Activated T-cell treated with anti-CD3 and anti-CD28 coated beads, Interleukin-2, amount 50 U/mL, for 72 hours (primary cell): ENCODE results near the gene TSC22D1. TPM values are rescaled to one million over a fixed set of nuclear protein-coding genes. Genes with fewer than 3 reads are reported as not detected.
"Not testable (repeated sequence)": the region's sequence is repeated elsewhere in the genome, so short reads cannot be mapped to it uniquely, and the experiment has no call there.

Experiments used
- ATAC-seq, 2 donors: fragments of 150-1000 bp; cut with Tn5 transposase; replicated peaks in 1 of 2; 2 replicates each; pipeline ENCODE4 v1.10.0; 2021; ENCODE audit warnings: moderate library complexity in 2 of 2, mild to moderate bottlenecking in 1 of 2
- DNase-seq, 2 donors: peaks; one replicate each; pipeline ENCODE4 v3.0.0; 2021 to 2022; ENCODE audit warnings: mixed read lengths in 1 of 2
- H3K27ac Mint-ChIP-seq: one replicate; pipeline ENCODE4 v1.8.0; 2022; ENCODE audit warnings: mild to moderate bottlenecking, moderate library complexity, mixed read lengths
- H3K27me3 Mint-ChIP-seq: one replicate; pipeline ENCODE4 v1.8.0; 2022; ENCODE audit warnings: low read depth, mixed read lengths
- H3K36me3 Mint-ChIP-seq, 2 donors: one replicate each; pipeline ENCODE4 v1.8.0; 2022; ENCODE audit warnings: mixed read lengths in 2 of 2, mild to moderate bottlenecking in 1 of 2; ENCODE audit not compliant: insufficient read depth in 2 of 2
- H3K4me1 Mint-ChIP-seq: one replicate; pipeline ENCODE4 v1.8.0; 2022; ENCODE audit warnings: low read depth, mixed read lengths
- H3K4me3 Mint-ChIP-seq, 2 donors: one replicate each; pipeline ENCODE4 v1.8.0; 2022; ENCODE audit warnings: mild to moderate bottlenecking in 2 of 2, mixed read lengths in 2 of 2, moderate library complexity in 2 of 2
- H3K9me3 Mint-ChIP-seq, 2 donors: one replicate each; pipeline ENCODE4 v1.8.0; 2022; ENCODE audit warnings: mixed read lengths in 2 of 2
- total RNA-seq, 2 donors: library from RNA; stranded (reverse); gene quantifications; one replicate each; pipeline ENCODE4 v1.2.3, GENCODE V29; 2022

TSC22D1 gene
- total RNA-seq, 2 donors from 2014 or later, result 11.8 to 20.3 TPM

- Mint-ChIP-seq H3K27ac (no peak overlapping the region), H3K9me3 (no peaks in the 10 kb centered on the region), H3K4me3 (no peak overlapping the region), H3K36me3 (peaks cover 0 to 2% of the 10 kb centered on the region in 2 donors), H3K4me1 (no peaks in the 10 kb centered on the region), H3K27me3 (peaks cover 25% of the 10 kb centered on the region)
- ATAC-seq (no peak), DNase-seq (no peak)
Measured at GRCh38 chr13:44591316-44591715, 15.2 kb upstream of the TSC22D1 start.

GRCh38 chr13:44583137-44583536 is 7.0 kb upstream of the TSC22D1 start:
- no peaks in the 10 kb centered on the region for H3K36me3 Mint-ChIP-seq
- no peak overlapping the region for H3K4me3 Mint-ChIP-seq
- H3K9me3 Mint-ChIP-seq, result no peaks in the 10 kb centered on the region
- H3K27ac Mint-ChIP-seq, result no peak overlapping the region
- peaks cover 11% of the 10 kb centered on the region for H3K27me3 Mint-ChIP-seq
- H3K4me1 Mint-ChIP-seq, result peaks cover 5% of the 10 kb centered on the region
- no peak for ATAC-seq
- DNase-seq, result no peak

GRCh38 chr13:44578067-44578400 is 1.9 kb upstream of the TSC22D1 start:
- ATAC-seq, result no peak
- H3K4me3 Mint-ChIP-seq, result peak overlapping the region; percentile 93 to 96
- no peak overlapping the region for H3K27ac Mint-ChIP-seq

GRCh38 chr13:44577236-44578066 is 1.3 kb upstream of the TSC22D1 start:
- H3K4me3 Mint-ChIP-seq, result peak overlapping the region; percentile 93 to 96
- H3K27me3 Mint-ChIP-seq, result peaks cover 13% of the 10 kb centered on the region
- peak overlapping the region; percentile 93 for H3K27ac Mint-ChIP-seq
- peaks cover 41% of the 10 kb centered on the region for H3K4me1 Mint-ChIP-seq
- ATAC-seq (peak; percentile 68 to 73), DNase-seq (peak; percentile 94 to 95)
- no peaks in the 10 kb centered on the region for H3K9me3 Mint-ChIP-seq
- H3K36me3 Mint-ChIP-seq, result peaks cover 0 to 4% of the 10 kb centered on the region in 2 donors

More at GRCh38 chr13:44578067-44578400, 1.9 kb upstream of the TSC22D1 start:
- peaks cover 35% of the 10 kb centered on the region for H3K4me1 Mint-ChIP-seq
- H3K9me3 Mint-ChIP-seq, result no peaks in the 10 kb centered on the region
- peaks cover 0 to 4% of the 10 kb centered on the region in 2 donors for H3K36me3 Mint-ChIP-seq
- no peak for DNase-seq
- H3K27me3 Mint-ChIP-seq, result peaks cover 13% of the 10 kb centered on the region

- Mint-ChIP-seq H3K36me3 (peaks cover 0 to 4% of the 10 kb centered on the region in 2 donors), H3K27me3 (peaks cover 13% of the 10 kb centered on the region), H3K4me3 (peak overlapping the region; percentile 93 to 96), H3K9me3 (no peaks in the 10 kb centered on the region), H3K4me1 (peaks cover 44% of the 10 kb centered on the region), H3K27ac (no peak overlapping the region)
- ATAC-seq, result peak; percentile 19 to 45
- peak; percentile 37 to 50 for DNase-seq
Measured at GRCh38 chr13:44576351-44577235, 463 bp upstream of the TSC22D1 start.

- Mint-ChIP-seq H3K9me3 (no peaks in the 10 kb centered on the region), H3K27ac (no peak overlapping the region)
- no peak for ATAC-seq
Measured at GRCh38 chr13:44575035-44575434, 1.1 kb downstream of the TSC22D1 start.

GRCh38 chr13:44574466-44574855 is 1.7 kb downstream of the TSC22D1 start:
- Mint-ChIP-seq H3K4me1 (peaks cover 44% of the 10 kb centered on the region), H3K36me3 (peaks cover 0 to 4% of the 10 kb centered on the region in 2 donors), H3K9me3 (no peaks in the 10 kb centered on the region), H3K4me3 (peak overlapping the region; percentile 93 to 94), H3K27me3 (peaks cover 10% of the 10 kb centered on the region), H3K27ac (no peak overlapping the region)
- DNase-seq (peak in 1 of 2 donors; percentile 8), ATAC-seq (peak in 1 of 2 donors; percentile 13)

More at GRCh38 chr13:44575035-44575434, 1.1 kb downstream of the TSC22D1 start:
- Mint-ChIP-seq H3K4me3 (peak overlapping the region; percentile 93 to 94), H3K4me1 (peaks cover 44% of the 10 kb centered on the region), H3K36me3 (peaks cover 0 to 4% of the 10 kb centered on the region in 2 donors), H3K27me3 (peaks cover 13% of the 10 kb centered on the region)
- no peak for DNase-seq

GRCh38 chr13:44573790-44574465 is 2.2 kb downstream of the TSC22D1 start:
- no peaks in the 10 kb centered on the region for H3K9me3 Mint-ChIP-seq
- ATAC-seq (no peak), DNase-seq (peak; percentile 11 to 20)
- H3K27me3 Mint-ChIP-seq, result peaks cover 6% of the 10 kb centered on the region
- no peak overlapping the region for H3K27ac Mint-ChIP-seq
- H3K36me3 Mint-ChIP-seq, result peaks cover 0 to 4% of the 10 kb centered on the region in 2 donors
- H3K4me1 Mint-ChIP-seq, result peaks cover 44% of the 10 kb centered on the region
- H3K4me3 Mint-ChIP-seq, result peak overlapping the region in 1 of 2 donors; percentile 93

- Mint-ChIP-seq H3K27me3 (peaks cover 1% of the 10 kb centered on the region), H3K27ac (no peak overlapping the region), H3K9me3 (no peaks in the 10 kb centered on the region), H3K4me1 (peaks cover 38% of the 10 kb centered on the region), H3K36me3 (peaks cover 0 to 4% of the 10 kb centered on the region in 2 donors), H3K4me3 (no peak overlapping the region)
- DNase-seq, result no peak
- no peak for ATAC-seq
Measured at GRCh38 chr13:44573071-44573470, 3.1 kb downstream of the TSC22D1 start.

- Mint-ChIP-seq H3K27me3 (no peaks in the 10 kb centered on the region), H3K4me3 (no peak overlapping the region), H3K9me3 (no peaks in the 10 kb centered on the region), H3K27ac (no peak overlapping the region), H3K36me3 (no peaks in the 10 kb centered on the region), H3K4me1 (no peaks in the 10 kb centered on the region)
- no peak for ATAC-seq
- no peak for DNase-seq
Measured at GRCh38 chr13:44566601-44567000, 9.5 kb downstream of the TSC22D1 start.

- no peaks in the 10 kb centered on the region for H3K4me1 Mint-ChIP-seq
- H3K4me3 Mint-ChIP-seq, result no peak overlapping the region
- no peaks in the 10 kb centered on the region for H3K36me3 Mint-ChIP-seq
- ATAC-seq (no peak), DNase-seq (no peak)
- no peaks in the 10 kb centered on the region for H3K27me3 Mint-ChIP-seq
- H3K27ac Mint-ChIP-seq, result no peak overlapping the region
- no peaks in the 10 kb centered on the region for H3K9me3 Mint-ChIP-seq
Measured at GRCh38 chr13:44565881-44566280, 10.2 kb downstream of the TSC22D1 start.

- Mint-ChIP-seq H3K4me3 (no peak overlapping the region), H3K36me3 (no peaks in the 10 kb centered on the region), H3K27ac (no peak overlapping the region), H3K9me3 (no peaks in the 10 kb centered on the region), H3K27me3 (no peaks in the 10 kb centered on the region), H3K4me1 (no peaks in the 10 kb centered on the region)
- DNase-seq (no peak), ATAC-seq (no peak)
Measured at GRCh38 chr13:44564936-44565335, 11.2 kb downstream of the TSC22D1 start.

GRCh38 chr13:44562853-44563252 is 13.3 kb downstream of the TSC22D1 start:
- not testable (repeated sequence) for DNase-seq, H3K4me3 Mint-ChIP-seq, H3K27me3 Mint-ChIP-seq, H3K36me3 Mint-ChIP-seq, H3K4me1 Mint-ChIP-seq, H3K27ac Mint-ChIP-seq, ATAC-seq, H3K9me3 Mint-ChIP-seq
